Limb (tissue), 2 donors: ENCODE results near the gene MRTFA.
A peak's percentile ranks its signal among the peaks of the same experiment; 100 is the strongest.
"Not testable (repeated sequence)": the region's sequence is repeated elsewhere in the genome, so short reads cannot be mapped to it uniquely, and the experiment has no call there.

Source experiments
- DNase-seq, 2 donors: peaks; one replicate each; pipeline ENCODE4 v3.0.0-alpha.2; 2016; ENCODE audit errors: extremely low spot score in 2 of 2

Gene MRTFA

DNA sequence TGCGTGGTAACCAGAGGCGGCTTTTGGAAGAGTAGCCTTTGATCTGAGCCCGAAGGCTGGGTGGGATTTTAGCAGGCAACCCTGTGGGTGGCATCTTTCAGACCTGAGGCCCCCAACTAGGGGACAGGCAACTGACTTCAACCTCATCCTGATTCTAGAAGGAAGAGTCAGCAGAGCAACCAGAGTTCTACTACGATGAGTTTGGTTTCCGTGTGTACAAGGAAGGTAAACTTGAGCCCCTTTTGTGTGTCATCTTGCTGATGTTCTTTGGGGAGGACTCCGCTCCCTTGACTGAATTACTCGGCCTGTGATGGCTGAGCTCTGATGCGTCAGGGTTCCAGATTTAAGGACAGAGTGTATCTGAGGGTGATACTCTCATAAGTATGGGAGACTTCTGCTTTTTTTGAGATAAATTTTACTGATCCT, 234.5 kb downstream of the MRTFA start:
- DNase-seq, result no peak

DNA sequence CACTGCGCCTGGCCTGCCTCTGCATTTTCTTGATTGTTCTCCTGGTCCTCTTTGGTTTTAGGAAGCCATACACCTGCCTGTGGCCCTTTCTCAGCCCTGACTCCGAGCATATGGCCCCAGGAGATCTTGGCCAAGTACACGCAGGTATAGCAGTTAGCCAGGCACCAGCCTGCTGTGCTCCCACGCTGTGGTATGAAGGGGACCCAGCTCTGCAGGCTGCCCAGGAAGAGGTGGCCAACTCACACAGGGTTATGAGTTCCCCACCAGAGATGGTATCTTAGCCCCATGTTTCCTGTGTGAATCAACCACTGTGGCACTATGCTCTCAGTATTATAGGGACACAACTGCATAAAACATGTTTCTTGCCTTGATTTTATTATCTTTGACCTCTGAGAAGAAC, 235.0 kb downstream of the MRTFA start:
- no peak for DNase-seq

DNA sequence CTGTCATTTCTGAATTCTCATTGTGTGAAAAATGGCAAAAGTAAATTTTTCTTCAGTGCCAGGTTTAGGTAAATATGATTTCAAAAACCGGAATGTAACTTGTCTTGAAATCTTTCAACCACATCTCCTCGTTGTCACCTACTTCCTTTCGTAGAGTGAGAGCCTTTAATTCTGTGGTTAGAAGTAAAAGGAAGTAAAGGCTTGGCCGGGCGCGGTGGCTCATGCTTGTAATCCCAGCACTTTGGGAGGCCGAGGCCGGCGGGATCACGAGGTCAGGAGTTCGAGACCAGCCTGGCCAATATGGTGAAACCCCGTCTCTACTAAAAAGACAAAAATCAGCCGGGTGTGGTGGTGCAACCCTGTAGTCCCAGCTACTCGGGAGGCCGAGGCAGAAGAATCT, 236.4 kb downstream of the MRTFA start:
- DNase-seq, result no peak

DNA sequence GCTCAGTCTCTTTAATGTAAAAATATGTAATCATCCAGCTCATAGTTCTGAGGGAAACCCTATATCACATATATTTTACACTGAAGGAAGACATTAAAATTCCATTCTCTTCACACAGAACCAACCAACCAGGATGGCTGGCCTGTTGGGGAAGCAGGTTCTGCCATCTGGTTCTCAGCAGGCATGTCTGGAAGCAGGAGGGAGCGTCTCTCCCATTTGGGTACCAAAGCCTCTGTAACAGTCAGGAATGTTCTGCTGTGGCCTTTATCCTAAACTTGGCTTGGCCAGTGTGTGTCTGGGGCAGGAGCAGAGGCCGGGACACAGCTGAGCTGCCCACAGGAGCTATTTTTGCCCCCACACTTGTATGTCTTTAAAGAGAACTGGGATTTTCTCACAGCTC, 236.9 kb downstream of the MRTFA start:
- no peak for DNase-seq

DNA sequence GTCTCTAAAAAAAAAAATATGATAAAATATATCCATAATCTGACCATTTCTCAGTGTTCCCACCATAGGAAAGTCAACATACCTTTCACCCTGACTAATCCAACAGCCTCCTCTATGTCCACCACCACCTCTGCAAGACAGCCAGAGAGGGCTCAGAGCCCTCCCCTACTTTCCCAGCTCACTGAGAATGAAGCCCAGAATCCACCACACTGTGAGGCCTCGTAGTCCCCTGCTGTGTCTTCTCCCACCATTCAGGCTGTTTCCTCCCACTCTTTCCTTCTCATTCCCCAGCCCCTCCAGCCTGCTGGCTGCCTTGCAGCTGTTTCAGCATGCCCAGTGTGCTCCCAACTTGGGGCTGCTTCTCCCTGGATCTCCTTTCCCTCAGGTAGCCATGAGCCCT, 239.1 kb downstream of the MRTFA start:
- DNase-seq, result no peak

DNA sequence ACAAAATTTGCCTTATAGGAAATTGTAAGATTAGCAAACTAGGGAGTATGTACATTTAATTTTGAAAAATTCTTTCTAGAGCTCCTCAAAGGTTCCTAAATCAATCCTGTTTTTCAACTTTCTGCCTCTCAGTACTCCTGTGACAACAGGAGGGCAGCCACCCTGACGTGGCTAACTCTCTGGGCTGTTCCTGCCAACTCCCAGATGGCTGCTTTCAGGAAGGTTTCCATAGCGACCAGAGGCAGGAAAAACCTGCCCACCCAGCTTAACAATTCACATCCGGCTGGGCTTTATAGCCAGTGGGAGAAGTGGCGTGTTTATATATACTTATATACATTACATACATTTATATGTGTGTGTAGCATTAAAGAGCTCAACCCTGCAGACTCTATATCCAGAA, 239.6 kb downstream of the MRTFA start:
- DNase-seq, result peak in 1 of 2 donors; percentile 47

DNA sequence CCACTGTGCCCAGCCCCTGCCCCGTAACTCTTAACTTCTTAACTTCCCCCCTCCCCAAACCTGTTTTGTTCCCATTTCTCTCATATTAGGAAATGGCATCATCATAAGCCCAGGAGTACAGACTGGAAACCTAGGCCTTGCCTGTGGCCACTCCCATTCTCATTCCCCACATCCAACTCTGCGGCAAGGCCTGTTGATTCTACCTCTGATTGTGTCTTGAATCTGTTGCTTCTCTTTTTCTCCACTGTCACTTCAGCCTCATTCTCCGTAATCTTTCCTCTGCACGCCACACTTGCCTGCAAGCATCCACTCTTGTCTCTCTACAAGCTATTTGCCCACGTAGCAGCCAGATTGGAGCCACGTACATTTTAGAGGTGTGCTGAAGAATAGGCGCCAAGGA, 240.9 kb downstream of the MRTFA start:
- no peak for DNase-seq

DNA sequence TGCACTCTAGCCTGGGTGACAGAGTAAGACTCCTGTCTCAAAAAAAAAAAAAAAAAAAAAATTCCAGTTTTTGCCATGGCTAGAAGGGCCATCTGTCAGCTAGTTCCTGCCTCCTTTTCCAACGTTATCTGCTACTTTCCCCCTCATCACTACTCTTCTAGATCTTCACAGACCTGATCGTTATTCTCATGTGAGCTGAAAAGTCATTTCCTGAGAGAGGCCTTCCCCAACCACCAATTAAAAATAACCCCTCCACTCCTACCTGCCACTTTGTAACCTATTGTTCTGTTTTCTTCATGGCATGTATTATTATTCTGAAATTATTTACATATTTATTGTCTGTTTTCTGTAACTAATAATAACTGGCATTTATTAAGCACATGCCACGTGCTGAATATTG, 241.9 kb downstream of the MRTFA start:
- no peak for DNase-seq

DNA sequence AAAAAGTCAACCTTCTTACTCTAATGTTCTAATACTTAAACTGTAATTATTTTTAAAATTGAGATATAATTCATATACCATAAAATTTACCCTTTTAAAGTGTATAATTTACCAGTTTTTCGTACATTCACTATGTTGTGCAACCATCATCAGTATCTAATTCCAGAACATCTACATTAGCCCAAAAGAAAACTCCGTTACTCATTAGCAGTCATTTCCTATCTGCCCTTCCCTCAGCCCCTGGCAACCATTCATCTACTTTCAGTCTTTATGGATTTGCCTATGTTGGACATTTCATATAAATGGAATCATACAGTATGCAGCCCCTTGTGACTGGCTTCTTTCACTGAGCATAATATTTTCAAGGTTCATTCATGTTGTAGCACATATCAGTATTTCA, 243.9 kb downstream of the MRTFA start:
- no peak for DNase-seq

DNA sequence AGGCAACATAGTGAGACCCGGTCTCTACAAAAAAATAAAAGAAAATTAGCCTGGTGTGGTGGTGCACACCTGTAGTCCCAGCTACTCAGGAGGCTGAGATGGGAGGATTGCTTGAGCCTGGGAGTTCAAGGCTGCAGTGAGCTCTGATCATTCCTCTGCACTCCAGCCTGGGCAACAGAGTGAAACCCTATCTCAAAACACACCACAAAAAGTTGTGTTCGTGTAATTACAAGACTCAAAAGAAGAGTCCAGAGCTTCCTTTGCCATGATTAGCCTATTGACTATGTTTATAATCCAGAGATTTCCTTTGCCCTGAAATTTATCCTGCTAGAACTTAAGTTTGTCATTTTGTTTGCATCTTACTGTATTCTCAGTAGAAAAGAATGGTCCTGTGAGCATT, 245.1 kb downstream of the MRTFA start:
- DNase-seq, result no peak

DNA sequence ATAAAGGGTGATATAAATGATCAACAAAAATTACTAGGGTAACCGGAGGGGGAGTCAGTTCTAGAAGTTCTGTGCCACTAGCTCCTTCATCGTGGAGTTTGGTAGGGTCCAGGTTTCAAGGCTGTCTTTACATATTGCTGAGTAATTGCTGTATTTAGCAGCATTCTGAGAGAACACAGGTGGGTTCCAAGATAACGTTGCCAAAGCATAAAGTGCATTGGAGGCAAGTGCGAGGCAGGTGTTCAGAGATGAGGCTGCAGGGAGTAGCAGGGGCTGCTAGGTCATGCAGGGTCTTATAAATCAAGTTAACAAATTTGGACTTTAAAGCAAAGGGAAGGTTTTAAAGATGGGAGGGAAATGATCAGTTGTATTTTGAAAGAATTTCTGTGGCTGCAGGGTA, 248.3 kb downstream of the MRTFA start:
- no peak for DNase-seq

DNA sequence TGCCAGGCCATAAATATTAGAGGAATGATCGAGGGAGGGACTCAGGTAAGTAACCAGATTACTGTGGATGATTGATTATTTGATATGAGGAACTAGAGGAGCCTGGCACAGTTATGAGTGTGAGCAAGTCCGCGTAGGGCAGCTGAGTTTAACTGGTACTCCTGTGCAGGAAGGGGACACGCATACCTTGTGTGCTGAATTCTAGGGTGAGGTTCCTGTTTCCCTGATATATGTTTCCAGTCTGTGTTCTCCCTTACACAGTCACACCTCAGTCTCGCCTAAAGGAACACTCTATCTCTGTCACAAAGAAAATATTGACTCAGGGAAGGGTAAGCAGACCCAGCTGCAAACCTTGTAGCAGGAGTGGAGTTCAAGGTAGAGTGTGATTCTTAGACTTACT, 248.8 kb downstream of the MRTFA start:
- no peak for DNase-seq

DNA sequence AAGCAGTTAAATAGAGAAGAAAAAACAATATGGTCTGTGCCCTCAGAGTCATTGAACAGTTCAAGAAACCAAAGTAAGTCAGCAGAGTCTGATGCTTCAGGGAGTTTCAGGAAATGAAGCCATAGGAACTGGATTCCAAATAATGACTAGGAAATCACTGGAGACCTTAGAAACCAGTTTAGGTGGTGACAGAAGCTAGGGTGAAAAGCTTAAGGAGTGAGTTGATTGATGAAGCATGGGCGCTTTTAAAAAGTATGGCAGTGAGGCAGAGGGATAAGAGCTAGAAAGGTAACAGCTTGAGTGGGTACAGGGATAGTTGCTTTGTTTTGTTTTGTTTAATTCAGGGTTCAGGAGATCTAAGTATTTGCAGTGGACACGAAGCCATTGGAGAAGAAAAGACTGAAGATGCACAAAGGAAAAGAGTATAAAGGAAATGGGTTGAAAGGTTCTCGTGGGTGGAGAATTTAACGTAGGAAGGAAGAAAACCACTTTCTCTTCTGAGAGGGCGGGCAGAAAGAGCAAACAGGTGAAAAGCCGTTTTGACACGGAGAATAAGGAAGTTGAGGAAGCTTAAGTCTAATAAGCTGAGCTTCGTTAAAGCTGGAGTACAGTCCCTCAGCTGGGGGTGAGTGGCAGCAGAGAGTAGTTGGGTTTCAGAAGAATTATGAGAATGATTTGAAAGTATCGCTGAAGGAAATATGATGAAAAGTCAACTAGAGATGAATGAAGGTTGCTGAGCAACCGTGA, 251.3 kb downstream of the MRTFA start:
- DNase-seq, result no peak

DNA sequence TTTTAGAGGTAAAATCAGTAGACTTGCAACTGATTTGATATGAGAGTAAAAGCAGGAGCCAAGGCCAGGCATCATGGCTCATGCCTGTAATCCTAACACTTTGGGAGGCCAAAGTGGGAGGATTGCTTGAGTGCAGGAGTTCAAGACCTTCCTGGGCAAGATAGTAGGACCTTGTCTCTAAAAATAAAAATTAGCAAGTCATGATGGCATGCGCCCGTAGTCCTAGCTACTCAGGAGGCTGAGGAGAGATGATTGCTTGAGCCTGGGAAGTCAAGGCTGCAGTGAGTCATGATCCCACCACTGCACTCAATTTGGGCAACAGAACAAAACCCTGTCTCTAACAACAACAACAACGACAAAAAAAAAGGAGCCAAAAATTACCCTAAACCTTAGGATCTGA, 252.6 kb downstream of the MRTFA start:
- DNase-seq, result no peak

DNA sequence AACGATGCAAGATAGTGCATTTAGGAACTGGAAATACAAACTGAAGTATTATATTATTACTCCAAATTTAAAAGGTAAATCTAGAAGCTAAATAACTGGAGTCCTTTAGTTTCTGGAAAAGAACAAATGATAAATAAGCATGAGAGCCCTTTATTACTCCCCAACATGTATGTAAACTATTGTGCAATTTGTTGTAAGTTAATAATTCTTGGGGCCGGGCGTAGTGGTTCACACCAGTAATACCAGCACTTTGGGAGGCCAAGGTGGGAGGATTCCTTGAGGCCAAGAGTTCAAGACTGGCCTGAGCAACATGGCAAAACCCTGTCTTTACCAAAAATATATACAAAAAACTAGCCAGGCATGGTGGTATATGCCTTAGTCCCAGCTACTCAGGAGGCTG, 255.1 kb downstream of the MRTFA start:
- no peak for DNase-seq

DNA sequence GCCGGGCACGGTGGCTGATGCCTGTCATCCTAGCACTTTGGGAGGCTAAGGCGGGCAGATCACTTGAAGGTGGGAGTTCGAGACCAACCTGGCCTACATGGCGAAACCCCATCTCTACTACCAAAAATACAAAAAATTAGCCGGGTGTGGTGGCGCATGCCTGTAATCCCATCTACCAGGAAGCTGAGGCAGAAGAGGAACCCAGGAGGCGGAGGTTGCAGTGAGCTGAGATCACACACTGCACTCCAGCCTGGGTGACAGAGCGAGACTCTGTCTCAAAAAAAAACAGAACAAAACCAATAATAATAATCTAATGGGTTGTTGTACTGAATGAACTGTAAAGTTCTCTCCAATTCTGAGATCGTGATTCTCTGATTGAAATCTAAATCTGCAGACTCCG, 258.1 kb downstream of the MRTFA start:
- DNase-seq, result not testable (repeated sequence)

DNA sequence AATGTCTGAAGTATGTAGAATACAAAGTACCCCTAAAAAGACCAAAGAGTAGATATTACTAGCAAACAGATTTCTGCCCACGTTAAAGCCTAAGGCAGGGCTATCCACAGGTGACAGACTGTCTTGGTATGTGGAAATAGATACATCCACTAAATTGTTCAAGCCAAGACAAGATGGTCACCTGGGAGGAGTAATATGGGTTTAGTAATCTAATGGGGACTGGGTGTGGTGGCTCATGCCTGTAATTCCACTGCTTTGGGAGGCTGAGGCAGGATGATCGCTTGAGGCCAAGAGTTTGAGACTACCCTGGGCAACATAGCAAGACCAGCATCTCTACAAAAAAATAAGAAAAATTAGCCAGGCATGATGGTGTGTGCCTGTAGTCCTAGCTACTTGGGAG, 258.6 kb downstream of the MRTFA start:
- no peak for DNase-seq

DNA sequence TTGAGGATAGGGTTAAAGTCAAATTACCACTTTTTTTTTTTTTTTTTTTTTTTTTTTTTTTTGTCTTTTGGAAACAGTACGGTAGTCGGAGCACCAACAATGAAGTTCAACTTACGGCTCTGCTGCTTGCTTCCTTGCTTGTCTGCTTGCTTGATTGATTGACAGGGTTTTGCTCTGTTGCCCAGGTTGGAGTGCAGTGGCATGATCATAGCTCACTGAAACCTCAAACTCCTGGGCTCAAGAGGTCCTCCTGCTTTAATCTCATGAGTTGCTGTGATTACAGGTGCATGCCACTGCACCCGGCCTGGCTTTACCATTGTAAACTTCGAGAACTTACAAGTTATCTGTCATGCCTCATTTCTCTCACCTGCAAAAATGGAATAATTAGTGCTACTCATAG, 260.4 kb downstream of the MRTFA start:
- DNase-seq, result no peak

DNA sequence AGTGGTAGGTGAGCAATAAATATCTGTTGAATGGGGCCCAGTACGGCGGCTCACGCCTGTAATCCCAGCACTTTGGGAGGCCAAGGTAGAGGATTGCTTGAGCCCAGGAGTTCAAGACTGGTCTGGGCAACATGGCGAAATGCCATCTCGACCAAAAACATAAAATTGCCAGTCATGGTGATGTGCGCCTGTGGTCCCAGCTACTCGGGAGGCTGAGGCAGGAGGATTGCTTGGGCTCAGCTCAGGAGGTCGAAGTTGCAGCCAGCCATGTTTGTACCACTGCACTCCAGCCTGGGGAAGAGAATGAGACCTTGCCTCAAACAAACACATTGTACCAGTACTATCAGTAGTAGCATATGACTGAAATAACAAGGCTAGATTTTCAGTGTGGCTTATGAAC, 262.0 kb downstream of the MRTFA start:
- DNase-seq, result no peak

DNA sequence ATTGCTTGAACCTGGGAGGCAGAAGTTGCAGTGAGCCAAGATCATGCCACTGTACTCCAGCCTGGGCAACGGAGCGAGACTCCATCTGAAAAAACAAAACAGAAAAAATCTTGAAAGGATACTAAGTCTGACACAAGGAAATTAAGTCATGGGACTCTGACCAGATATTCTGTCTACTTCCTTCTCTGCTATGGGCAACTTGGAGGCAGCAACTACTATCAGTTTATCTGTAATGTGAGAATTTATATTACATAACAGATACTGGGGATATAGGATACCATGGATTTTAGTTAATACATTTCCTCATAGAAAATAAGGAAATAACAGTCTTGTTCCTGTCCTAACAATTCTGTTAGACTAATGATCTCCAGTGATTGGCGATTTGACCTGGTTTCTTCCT, 267.7 kb downstream of the MRTFA start:
- DNase-seq, result no peak

DNA sequence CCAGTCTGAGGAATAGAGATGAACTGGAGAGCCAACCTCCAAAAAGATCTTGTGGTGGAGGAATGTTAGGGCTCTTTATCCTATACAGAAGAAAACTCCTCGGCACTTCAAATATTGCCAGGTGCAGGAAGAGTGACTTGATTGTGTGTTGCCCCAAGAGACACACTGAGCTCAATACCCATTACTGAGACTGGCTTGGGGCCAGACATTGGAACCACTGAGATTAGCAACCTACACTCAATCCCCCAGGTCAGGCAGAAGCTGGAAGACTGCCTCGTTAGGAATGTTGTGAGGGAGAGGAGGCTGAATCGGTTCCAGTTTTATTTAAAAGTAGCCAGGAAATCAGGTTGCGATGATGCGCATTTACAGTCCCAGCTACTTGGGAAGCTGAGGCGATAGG, 268.5 kb downstream of the MRTFA start:
- DNase-seq, result peak in 1 of 2 donors; percentile 28

DNA sequence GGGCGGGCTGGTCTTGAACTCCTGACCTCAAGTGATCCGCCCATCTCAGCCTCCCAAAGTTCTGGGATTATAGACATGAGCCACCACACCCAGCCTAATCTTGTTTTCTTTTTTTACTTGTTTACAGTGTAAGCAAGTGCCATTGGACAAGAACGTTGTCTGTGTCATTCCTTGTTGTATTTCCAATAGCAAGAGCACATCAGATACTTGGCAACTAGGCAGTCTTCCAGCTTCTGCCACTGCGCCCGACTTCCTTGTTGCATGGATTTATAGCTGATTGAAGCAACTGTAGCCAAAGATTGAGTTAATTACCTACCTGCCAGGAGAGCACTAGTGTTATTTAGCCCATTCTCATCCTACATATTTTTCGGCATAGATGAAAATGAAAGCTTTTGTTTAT, 269.2 kb downstream of the MRTFA start:
- no peak for DNase-seq

DNA sequence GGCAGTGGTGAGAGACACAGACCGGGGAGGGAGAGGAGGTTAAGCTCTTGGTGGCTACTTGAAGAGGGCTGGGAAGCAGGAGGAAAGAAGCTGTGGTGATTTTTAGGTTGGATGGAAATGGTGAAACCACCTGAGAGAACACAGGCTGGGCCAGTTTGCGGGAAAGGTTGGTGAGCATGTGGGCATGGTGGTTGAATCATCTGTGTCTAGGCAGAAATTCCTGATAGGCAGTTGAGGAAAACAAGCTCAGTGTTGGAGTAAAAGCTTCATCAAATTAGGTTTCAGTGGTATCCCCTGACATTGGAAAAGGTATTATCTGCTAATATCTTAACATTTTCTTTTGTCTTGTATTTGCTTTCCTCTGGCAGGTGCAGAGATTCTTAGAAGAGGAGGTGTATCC, 270.5 kb downstream of the MRTFA start:
- no peak for DNase-seq

DNA sequence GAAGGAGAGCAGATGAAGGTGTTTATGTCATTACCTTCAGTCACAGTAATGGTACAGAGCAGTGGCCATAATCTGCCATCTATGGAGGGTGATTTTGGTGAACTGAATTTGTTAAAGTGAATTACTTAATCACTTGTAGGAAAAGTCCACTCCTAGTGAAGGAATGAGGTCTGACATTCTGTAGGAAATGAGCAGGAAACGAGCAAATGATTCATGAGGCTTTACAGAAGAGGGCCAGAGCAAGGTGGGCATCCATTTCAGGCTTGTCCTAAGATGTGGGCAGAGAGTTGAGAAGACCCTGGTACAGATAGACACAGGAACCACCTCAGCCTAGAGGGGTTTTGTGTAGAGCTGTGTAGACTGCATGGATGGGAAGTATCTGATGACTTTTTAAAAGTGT, 272.1 kb downstream of the MRTFA start:
- no peak for DNase-seq
